Measurements from ENCODE around the gene KATNAL2.

DNA sequence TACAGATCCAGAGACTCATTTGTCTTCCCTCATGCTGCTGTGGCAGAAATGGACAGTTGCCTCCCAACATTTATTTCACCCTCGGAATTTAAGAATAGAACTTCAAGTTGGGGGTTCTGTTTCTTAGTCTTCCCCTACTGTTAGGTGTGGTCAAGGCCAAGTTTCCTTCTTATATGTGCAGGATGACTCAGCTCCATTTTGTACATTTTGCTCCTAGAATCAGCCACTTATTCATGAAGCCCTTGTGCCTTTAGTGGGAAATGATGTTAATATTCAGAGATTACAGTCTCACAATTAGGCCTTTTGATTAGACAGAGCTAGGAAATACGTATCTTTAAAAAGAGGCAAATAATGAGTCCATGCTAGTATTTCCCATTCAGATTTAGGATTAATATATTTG lies 164.2 kb downstream of the KATNAL2 start:
- TF ChIP-seq, protein P1, sequence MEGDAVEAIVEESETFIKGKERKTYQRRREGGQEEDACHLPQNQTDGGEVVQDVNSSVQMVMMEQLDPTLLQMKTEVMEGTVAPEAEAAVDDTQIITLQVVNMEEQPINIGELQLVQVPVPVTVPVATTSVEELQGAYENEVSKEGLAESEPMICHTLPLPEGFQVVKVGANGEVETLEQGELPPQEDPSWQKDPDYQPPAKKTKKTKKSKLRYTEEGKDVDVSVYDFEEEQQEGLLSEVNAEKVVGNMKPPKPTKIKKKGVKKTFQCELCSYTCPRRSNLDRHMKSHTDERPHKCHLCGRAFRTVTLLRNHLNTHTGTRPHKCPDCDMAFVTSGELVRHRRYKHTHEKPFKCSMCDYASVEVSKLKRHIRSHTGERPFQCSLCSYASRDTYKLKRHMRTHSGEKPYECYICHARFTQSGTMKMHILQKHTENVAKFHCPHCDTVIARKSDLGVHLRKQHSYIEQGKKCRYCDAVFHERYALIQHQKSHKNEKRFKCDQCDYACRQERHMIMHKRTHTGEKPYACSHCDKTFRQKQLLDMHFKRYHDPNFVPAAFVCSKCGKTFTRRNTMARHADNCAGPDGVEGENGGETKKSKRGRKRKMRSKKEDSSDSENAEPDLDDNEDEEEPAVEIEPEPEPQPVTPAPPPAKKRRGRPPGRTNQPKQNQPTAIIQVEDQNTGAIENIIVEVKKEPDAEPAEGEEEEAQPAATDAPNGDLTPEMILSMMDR (IDR thresholded peaks at IDR 0.05; ENCODE audit: insufficient read depth, low read length, poor library complexity, severe bottlenecking) = no peak
- TF ChIP-seq EZH2phosphoT487 (conservative IDR thresholded peaks at IDR 0.05; ENCODE audit: low read length) = no peak

Data from SU-DHL-6 (cell line).